SK-N-MC (cell line): ENCODE data around the gene CDH4.

ENCODE experiments used
- EZH2 ChIP-seq: fragments of 200-600 bp; sonication (generic); IDR thresholded peaks from one replicate; pipeline ENCODE4 v1.6.1; 2017; ENCODE audit warnings: antibody characterized with exemption
- FOXP2 ChIP-seq: optimal IDR thresholded peaks from 2 replicates; pipeline ENCODE3; 2011; ENCODE audit warnings: mild to moderate bottlenecking, moderate library complexity; ENCODE audit not compliant: insufficient read depth; ENCODE audit errors: extremely low read length, control extremely low read depth
- POLR2AphosphoS5 ChIP-seq: IDR thresholded peaks from 2 replicates; pipeline ENCODE4 v1.6.1; 2012; ENCODE audit warnings: mild to moderate bottlenecking, low read depth, low read length, borderline replicate concordance

GRCh38 chr20:61478094-61478493 is 226.0 kb downstream of the CDH4 start:
- no peak for TF ChIP-seq EZH2
- no peak for TF ChIP-seq POLR2AphosphoS5
- no peak for TF ChIP-seq FOXP2
